ENCODE results near the gene ZNF821.
"Not testable (repeated sequence)": the region's sequence is repeated elsewhere in the genome, so short reads cannot be mapped to it uniquely, and the experiment has no call there.

The ZNF821 gene

DNA sequence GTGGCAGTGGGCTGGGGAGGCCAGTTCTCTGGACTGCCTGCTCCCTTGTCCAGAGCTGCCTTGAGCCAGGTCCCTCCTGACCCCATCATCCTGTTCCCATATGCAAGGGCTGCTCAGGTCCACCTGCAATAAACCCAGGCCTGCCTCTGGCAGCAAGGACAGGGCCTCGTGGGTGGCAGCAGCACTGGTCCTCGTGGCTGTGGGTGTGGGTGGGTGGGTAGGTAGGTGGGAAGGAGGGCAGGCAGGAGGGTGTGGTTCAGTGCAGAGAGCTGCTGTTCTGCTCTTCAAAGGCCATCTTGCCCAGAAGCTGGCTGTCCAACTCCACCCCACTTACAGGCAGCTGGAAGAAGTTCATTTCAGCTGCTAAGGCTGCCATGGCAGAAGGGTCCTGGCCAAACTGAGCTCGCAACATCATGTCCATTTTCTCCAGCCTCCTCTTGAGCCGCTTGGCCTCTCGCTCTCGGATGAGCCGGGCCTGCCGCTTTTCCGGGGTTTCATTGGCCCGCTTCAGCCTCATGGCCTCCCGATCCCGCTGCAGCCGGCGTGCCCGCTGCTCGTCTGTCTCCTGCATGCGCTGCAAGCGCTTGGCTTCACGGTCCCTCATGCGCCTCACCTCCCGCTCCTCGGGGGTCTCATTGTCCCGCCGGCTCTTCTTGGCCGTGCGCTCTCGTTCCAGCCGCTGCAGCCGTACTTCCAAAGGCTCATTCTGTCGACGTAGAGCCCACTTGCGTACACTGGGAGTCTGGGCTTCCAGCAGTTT is 24.0 kb downstream of the ZNF821 start:
- DNase-seq: no peak

- DNase-seq: no peak
Measured at GRCh38 chr16:71855937-71856662, 27.9 kb downstream of the ZNF821 start.

GRCh38 chr16:71854369-71854948 is 29.5 kb downstream of the ZNF821 start:
- no peak for DNase-seq

DNA sequence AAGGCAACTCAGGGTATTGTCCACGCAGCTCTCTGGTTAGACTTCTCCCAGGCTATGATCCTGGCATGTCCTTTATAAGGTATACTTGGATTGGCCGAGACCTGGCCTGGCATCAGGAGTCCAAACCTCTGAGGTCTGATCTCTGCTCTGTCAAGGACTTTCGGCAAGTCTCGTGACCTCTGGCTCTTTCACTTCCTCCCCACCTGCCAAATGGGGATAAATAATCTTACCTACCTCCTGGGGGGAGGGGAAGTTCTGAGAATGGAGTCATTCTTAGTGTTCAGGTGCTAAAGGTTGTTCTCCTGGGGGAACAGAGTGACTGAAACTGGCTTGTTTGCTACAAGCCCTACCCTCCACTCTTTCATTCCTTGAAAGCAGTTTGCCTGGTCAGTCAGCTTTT is 30.6 kb downstream of the ZNF821 start:
- no peak for DNase-seq

DNA sequence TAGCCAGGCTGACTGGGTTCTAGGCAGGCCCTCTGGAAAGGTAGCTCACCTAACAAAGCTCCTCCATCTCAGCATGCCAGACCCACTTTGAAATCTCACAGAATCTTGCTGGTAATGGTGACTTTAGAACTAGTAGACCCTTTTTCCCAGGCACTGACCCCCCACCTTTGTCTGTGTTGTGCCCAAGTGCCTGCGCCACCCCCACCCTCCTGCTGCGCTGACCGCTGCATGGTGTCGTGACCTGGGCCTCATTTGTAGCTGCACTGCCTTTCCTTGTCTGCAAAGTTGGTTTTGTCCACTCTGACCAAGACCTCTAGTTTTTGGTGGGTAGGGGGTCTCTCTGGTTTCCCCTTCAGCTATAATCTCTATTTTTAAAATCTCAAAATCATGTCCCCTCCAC is 31.4 kb downstream of the ZNF821 start:
- DNase-seq: no peak

- DNase-seq: no peak
Measured at GRCh38 chr16:71852158-71852557, 31.8 kb downstream of the ZNF821 start.

DNA sequence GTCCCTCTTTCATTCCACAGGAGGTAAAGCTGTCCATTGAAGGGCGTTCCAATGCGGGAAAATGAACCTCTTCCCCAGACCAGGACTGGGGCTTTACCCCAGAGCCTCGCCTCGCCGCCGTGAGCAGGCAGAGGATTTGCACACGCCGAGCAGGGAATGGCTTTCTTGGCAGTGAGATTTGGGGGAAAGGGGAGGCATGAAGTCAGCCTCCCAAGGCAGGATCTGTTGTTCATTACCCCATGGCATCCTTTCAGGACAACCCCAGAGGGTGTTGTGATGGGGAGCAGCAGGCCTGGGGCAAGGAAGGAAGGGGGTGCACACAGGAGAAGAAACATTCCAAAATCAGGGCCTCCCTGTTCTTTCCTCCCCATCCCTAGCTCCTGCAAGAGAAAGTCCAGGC is 32.2 kb downstream of the ZNF821 start:
- DNase-seq: no peak

- DNase-seq: no peak
Measured at GRCh38 chr16:71848622-71849021, 35.4 kb downstream of the ZNF821 start.

DNA sequence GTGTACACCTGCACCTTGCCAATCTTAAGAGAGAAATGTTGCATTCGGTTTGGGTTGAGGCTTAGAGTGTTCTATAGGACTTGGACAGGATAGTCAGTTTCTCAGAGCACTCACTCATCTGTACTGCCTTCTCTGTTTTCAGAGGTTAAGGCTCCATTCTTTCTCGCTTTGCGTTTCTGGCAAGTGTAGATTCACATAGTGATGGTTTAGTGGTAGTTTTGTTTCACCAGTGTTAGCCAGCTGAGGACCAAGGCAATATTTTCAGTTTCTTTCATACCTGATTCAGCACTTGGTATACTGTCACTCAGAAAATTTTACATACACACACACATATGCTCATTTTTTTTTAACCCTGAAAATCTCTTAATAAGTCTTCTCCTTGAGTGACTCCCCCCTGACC is 36.9 kb downstream of the ZNF821 start:
- no peak for DNase-seq

DNA sequence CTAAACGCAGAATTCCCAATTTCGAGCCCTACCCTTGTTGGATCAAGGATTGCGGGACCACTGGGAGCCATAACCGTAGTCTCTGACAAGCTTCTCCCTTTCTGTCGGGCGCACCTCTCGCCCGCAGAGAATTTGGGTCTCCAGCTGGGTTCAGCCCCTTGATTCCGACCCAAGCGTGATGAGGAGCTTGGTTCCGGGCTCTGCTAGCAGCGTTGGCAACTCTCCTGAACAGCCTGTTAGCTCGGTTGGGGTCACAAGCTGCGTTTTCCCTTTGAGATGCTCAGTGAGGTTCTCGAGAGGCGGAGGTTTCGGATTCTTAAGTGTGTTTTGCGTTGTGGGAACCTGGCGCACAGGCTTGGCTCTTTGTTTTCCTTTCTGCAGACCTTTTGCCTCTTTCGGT is 37.6 kb downstream of the ZNF821 start:
- DNase-seq: no peak

DNA sequence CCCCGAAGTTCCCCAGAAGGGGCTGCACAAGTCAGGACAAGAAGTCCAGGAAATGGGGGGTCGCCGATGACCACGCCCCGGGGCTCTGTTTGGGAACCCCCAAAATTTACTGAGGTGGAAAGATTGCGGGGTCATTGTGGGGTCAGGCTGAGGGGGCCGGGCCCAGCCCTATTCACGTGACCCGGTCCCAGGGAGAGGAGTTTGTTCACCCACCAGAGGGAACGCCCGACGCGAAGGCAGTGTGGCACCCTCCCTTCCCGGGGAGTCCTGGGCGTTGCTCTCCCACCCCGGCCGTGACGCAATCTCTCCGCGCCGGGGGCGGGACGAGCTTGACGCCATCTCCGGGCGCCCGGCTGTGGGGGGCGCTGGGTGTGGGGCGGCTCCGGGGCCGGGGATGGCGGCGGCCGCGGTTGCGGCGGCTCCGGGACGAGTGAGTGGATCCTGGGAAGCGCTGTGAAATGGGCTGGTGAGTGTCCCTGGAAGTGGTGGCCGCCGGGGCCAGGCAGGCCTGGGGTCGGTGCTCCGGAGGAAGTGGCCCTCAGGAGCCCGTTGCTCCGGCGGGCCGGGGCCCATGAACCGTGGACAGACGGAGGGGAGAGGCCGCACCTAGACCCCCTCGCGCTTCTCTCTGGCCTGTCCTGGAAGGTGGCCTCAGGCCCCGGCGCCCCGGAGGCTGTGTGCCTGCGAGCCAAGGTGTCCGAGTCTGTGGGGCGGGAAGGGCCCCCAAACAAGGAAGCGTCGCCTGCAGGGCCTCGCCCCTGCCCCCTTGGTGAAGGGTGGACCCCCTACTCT is 38.1 kb downstream of the ZNF821 start, which contains the start of gene ATXN1L:
TSS of gene ATXN1L (plus strand) at position 338 of the 792 bp plus-strand sequence. CDS start 3,765 bp downstream, outside the sequence.
- DNase-seq: peak; percentile 83

DNA sequence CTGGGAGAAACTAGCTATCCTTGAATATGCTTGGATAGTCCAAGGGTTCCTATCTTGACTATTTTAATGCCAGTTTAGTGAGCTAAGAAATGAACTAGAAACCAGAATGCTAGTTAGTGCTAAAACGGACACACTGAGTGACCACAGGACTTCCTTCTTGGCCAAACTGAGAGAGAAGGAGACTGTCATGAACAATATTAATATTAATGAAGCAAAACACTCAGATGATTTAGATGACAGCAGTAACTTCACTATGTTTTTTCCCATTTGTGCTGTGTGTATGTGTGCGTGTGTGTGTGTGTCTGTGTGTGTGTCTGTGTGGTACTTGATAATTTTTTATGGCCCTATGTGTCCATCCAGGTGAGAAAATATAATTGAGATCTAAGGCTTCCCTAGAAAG is 40.4 kb downstream of the ZNF821 start:
- DNase-seq: no peak

DNA sequence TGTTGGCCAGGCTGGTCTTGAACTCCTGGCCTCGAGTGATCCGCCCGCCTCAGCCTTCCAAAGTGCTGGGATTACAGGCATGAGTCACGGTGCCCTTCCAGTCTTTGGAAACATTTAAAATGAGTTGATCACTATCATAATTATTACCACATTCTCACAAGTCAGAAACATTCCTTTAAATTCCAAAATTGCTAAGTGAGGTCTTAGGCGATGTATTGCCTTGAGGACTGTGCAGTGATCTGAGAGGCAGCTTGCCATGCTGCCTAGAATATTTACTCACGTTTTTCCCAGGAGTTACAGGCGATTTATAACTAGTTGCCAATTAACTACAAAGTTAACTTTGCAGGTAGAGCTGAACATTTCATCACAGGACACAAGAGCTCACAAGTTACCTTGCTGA is 43.9 kb downstream of the ZNF821 start:
- peak; percentile 11 for DNase-seq

GRCh38 chr16:71837150-71837549 is 46.8 kb downstream of the ZNF821 start:
- DNase-seq: no peak

DNA sequence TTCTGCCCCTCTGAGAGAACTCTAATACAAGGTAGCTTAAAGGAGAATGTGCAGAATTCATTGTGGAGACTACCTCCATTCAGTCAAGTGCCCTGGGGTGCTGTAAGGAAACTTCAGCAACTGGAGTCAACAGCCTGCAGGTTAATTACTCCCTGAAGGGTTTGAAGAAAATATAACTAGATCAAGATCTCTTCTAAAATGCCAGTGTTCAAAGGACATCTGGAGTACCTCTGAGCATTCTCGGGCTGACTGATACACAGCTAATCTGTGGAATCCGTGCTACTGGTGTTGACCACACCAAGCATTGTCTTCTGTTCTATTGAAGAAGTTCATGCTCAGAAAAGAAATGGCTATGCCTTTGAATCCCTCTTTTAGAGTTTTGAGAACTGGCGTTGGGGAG is 49.7 kb downstream of the ZNF821 start:
- DNase-seq: no peak

DNA sequence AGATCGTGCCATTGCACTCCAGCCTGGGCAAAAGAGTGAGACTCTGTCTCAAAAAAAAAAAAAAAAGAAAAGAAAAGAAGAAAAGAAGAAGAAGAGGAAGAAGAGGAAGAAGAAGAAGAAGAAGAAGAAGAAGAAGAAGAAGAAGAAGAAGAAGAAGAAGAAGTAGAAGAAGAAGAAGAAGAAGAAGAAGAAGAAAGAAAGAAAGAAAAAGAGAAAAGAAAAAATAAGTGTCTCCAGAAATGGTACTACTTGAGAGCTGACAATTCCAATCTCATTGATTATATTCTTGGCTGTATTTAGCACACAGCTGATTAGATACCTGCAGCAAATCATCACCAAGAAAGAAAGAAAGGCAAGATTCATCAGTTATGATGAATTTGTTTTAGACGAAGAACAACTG is 51.9 kb downstream of the ZNF821 start:
- DNase-seq: not testable (repeated sequence)

DNA sequence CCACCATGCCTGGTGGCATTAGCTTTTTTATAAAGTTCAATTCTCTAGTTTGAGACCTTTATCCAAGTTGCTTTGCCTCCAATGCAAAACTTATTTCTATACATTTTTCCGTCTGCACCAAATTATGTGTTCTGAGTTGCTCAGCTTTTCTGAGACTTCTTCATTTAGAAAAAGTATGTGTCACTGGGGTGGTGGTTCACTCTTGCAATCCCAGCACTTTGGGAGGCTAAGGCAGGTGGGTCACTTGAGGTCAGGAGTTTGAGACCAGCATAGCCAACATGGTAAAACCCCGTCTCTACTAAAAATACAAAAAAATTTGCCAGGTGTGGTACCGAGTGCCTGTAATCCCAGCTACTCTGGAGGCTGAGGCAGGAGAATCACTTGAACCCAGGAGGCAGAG is 52.3 kb downstream of the ZNF821 start:
- DNase-seq: not testable (repeated sequence)

- no peak for DNase-seq
Measured at GRCh38 chr16:71830359-71830758, 53.6 kb downstream of the ZNF821 start.

GRCh38 chr16:71826533-71827017 is 57.4 kb downstream of the ZNF821 start:
- no peak for DNase-seq

GRCh38 chr16:71817155-71817500 is 66.9 kb downstream of the ZNF821 start:
- not testable (repeated sequence) for DNase-seq

- no peak for DNase-seq
Measured at GRCh38 chr16:71811261-71811803, 72.7 kb downstream of the ZNF821 start.

- DNase-seq: not testable (repeated sequence)
Measured at GRCh38 chr16:71810155-71810530, 73.8 kb downstream of the ZNF821 start.

Data from HCEC 1CT (cell line).